ENCODE measurements around the gene RAD51B.
"Not testable (repeated sequence)": the region's sequence is repeated elsewhere in the genome, so short reads cannot be mapped to it uniquely, and the experiment has no call there.

RAD51B gene

GRCh38 chr14:68215629-68216028, 396.1 kb downstream of the RAD51B start:
- Mint-ChIP-seq H3K36me3 (ENCODE audit: low read depth) (no peaks in the 10 kb centered on the region), H3K27ac (peak overlapping the region; percentile 28 to 67 (median 35))
- TF ChIP-seq CTCF (IDR thresholded peaks at IDR 0.05; ENCODE audit: unreplicated experiment in 3 of 3) = no peak

GRCh38 chr14:68216079-68216478, 396.5 kb downstream of the RAD51B start:
- peak overlapping the region; percentile 28 to 67 (median 56) for H3K27ac Mint-ChIP-seq
- no peaks in the 10 kb centered on the region for H3K9me3 Mint-ChIP-seq
- peaks cover 64% of the 10 kb centered on the region for H3K4me1 Mint-ChIP-seq
- no peak for TF ChIP-seq CTCF (IDR thresholded peaks at IDR 0.05; ENCODE audit: unreplicated experiment in 3 of 3)
- H3K36me3 Mint-ChIP-seq (ENCODE audit: low read depth) = no peaks in the 10 kb centered on the region
- no peaks in the 10 kb centered on the region for H3K27me3 Mint-ChIP-seq (ENCODE audit: low read depth)
- no peak overlapping the region for H3K4me3 Mint-ChIP-seq

More at GRCh38 chr14:68215629-68216028, 396.1 kb downstream of the RAD51B start:
- peaks cover 67% of the 10 kb centered on the region for H3K4me1 Mint-ChIP-seq
- H3K4me3 Mint-ChIP-seq = no peak overlapping the region
- no peaks in the 10 kb centered on the region for H3K9me3 Mint-ChIP-seq
- H3K27me3 Mint-ChIP-seq (ENCODE audit: low read depth) = no peaks in the 10 kb centered on the region

GRCh38 chr14:68216957-68217356, 397.4 kb downstream of the RAD51B start:
- Mint-ChIP-seq H3K9me3 (no peaks in the 10 kb centered on the region), H3K4me3 (no peak overlapping the region), H3K27me3 (ENCODE audit: low read depth) (no peaks in the 10 kb centered on the region), H3K36me3 (ENCODE audit: low read depth) (no peaks in the 10 kb centered on the region), H3K4me1 (peaks cover 60% of the 10 kb centered on the region), H3K27ac (peak overlapping the region; percentile 60 to 70 (median 67))
- no peak for TF ChIP-seq CTCF (IDR thresholded peaks at IDR 0.05; ENCODE audit: unreplicated experiment in 3 of 3)

DNA sequence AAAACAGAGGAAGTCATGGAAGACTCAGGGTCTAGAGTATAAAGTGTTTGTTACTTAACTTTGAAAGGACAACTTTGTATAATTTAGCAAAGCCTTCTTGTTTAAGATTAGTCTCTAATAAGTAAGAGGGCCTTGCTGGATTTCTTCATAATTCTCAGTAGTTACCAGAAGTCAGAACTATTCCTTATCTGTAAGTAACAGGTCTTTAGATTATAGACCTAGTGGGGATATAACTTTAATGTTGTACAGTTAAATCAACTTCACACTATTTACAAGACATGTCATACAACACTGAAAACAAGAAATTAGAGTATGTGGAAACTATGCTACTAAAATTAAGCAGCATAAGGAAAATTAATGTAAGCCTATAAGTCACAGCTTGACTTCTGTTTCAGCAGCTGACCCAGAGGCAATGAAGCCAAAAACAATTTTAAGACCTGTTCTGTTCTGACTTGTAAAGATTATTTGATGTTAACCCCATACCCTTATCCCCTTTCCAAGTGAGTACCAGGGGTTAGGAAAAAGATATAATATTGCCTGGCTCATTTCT, 398.3 kb downstream of the RAD51B start:
- no peaks in the 10 kb centered on the region for H3K9me3 Mint-ChIP-seq
- peak overlapping the region; percentile 60 to 70 (median 67) for H3K27ac Mint-ChIP-seq
- no peaks in the 10 kb centered on the region for H3K36me3 Mint-ChIP-seq (ENCODE audit: low read depth)
- no peak overlapping the region for H3K4me3 Mint-ChIP-seq
- H3K4me1 Mint-ChIP-seq = peaks cover 54% of the 10 kb centered on the region
- H3K27me3 Mint-ChIP-seq (ENCODE audit: low read depth) = no peaks in the 10 kb centered on the region
- TF ChIP-seq CTCF (IDR thresholded peaks at IDR 0.05; ENCODE audit: unreplicated experiment in 3 of 3) = no peak

DNA sequence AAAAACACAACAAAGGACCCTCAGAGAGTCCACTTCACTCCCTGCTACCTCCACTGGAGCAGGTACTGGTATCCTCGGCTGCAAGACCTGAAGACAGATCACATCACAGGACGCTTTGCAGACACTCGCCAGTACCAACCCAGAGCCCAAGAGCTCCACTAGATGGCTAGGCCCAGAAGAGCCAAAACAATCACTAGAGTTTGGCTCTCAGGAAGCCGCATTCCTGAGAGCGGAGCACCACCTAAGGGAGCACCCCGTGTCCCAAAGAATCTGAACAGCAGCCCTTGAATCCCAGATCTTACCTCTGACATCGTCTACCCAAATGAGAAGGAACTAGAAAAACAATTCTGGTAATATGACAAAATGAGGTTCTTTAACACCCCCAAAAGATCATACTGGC, 399.8 kb downstream of the RAD51B start:
- Mint-ChIP-seq H3K27me3 (ENCODE audit: low read depth) (no peaks in the 10 kb centered on the region), H3K4me3 (no peak overlapping the region), H3K9me3 (no peaks in the 10 kb centered on the region), H3K27ac (peak overlapping the region; percentile 35 to 67 (median 52)), H3K4me1 (peaks cover 53% of the 10 kb centered on the region), H3K36me3 (ENCODE audit: low read depth) (no peaks in the 10 kb centered on the region)
- no peak for TF ChIP-seq CTCF (IDR thresholded peaks at IDR 0.05; ENCODE audit: unreplicated experiment in 3 of 3)

DNA sequence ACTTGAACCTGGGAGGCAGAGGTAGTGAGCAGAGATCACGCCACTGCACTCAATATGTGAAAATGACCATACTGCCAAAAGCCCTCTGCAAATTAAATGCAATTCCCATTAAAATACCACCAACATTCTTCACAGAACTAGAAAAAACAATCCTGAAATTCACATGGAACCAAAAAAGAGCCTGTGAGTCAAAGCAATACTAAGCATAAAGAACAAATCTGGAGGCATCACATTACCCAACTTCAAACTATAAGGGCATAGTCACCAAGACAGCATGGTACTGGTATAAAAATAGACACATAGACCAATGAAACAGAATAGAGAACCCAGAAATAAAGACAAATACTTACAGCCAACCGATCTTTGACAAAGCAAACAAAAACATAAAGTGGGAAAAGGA, 401.5 kb downstream of the RAD51B start:
- not testable (repeated sequence) for H3K27me3 Mint-ChIP-seq (ENCODE audit: low read depth); H3K4me3 Mint-ChIP-seq; H3K36me3 Mint-ChIP-seq (ENCODE audit: low read depth); H3K9me3 Mint-ChIP-seq
- Mint-ChIP-seq H3K27ac (peak overlapping the region in 2 of 3 experiments; percentile 36 to 76), H3K4me1 (peaks cover 53% of the 10 kb centered on the region)

Measured in nephron (organoid).